Fibroblast of peridontal ligament (primary cell): ENCODE results near the gene SNX32.

Experiments
- DNase-seq: peaks from one replicate; pipeline ENCODE4 v3.0.0-alpha.2; 2010; ENCODE audit errors: extremely low read depth

SNX32 gene

GRCh38 chr11:65867284-65868071, 33.7 kb downstream of the SNX32 start:
- no peak for DNase-seq

DNA sequence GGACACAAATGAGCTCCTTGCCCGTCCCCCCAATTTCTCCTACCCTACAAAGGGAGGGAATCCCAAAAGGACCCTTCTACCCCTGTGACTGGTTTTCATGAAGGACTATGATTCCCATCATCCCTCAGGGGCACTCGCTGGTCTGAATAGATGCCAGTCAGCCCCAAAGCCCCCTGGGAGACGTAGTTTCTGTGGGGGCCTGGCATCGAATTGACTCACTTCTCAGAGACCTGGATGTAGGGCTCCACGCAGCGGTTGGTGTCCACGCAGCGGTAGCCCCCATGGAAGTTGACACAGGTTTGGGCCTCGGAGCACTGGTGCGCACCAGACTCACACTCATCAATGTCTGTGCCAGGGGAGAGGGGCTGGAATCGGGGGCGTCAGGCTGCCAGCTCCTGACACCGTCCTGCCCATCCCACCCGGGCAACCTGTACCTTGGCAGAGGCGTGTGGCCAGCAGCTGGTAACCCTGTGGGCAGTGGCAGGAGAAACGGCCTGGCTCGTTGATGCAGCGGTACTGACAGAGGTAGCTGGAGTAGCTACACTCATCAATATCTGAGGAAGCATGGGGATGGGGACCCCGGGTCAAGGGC, 34.4 kb downstream of the SNX32 start:
- no peak for DNase-seq

DNA sequence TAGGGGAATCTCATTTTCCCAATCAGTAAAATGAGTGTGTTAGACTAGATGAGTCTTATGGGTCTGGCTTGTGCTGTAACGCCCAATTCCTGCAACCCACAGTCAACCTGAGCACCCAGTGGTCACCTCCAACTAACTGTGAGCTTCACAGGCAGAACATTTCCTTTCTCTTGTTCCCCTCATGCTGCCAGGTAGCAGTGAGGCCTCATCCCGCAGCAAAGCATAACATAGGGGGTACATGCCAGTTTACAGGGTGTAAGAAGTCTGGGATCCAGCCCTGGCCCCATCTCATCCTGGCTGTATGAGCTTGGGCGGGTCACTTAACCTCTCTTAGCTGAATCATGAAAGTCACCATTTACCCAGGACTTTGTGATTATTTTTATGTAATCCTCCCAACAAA, 35.1 kb downstream of the SNX32 start:
- DNase-seq, result no peak

DNA sequence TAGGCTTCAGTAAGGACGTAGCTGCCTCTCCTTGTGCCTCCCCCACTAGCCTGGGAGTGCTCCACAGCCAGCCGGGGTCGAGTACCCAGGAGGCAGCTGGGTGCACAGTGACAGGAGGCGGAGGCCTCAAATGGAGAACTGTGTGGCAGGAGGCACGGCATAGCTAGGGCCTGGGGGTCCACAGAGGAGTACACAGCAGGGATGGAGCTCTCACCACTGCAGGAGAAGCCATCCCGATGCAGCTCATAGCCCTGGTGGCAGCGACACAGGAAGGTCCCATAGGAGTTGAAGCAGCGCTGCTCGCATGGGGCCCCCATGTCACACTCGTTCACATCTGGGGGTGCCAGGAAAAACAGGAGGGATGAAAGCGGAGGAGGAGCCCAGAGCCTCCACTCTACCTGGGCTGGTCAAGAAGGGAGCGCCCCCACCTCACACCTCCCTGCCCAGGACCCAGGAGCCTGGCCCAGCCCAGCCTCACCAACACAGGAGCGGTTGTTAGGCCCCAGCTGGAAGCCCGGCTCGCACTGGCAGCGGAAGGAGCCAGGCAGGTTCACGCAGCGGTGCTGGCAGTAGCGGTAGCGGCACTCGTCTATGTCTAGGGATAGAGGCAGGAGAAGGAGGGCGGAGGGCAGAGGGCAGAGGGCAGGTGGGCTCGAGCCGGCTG, 36.0 kb downstream of the SNX32 start:
- no peak for DNase-seq

GRCh38 chr11:65870307-65870658, 36.5 kb downstream of the SNX32 start:
- DNase-seq, result no peak

DNA sequence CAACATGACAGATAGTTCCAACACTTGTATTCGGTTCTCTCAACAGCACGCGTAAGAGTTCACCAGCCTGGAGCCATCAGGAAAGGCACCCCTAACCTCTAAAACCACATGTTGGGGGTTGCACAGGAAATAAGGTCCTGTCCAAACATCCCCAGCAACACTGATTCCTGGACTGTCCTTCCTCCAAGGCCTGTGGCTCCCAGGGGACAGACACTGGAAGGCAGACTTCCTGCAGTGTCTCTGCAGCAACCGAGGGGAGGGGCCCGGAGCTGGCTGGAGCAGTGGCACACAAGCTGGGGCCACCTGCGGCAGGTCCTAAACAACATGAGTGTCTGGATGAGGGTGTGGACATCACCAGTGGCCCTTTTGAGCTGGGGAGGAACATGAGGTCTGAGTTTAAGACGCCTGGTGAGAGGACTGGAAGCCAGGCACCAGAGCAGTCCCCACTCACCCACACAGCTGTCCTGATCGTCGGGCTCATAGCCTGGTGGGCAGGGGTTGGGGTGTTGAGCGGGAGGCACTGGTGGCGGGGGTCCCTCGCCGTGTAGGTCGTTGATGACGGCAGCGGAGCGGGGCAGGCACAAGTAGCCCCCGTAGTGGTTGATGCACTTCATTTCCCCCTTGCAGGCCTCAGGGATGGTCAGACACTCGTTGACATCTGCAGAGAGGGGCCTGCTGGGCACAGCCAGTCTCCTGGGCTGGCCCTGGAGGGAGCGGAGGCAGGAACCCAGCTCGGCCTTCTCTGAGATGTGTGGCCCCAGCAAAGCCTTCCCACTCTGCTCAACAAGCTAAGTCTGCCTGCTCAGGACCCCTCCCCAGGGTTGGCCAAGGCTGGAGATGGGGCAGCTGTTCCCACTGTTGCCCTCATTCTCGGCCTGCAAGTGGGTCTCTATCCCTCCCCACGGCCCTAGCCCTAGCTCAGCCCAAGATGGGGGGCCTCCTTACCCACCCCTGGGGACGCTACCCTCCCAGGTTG, 37.2 kb downstream of the SNX32 start:
- no peak for DNase-seq

GRCh38 chr11:65871811-65872548, 38.2 kb downstream of the SNX32 start:
- no peak for DNase-seq

GRCh38 chr11:65872586-65873317, 39.0 kb downstream of the SNX32 start, which contains the start of gene EFEMP2:
TSS of gene EFEMP2 (minus strand) at chr11:65872800. CDS start at chr11:65872354, 446 bp downstream.
- DNase-seq, result no peak

DNA sequence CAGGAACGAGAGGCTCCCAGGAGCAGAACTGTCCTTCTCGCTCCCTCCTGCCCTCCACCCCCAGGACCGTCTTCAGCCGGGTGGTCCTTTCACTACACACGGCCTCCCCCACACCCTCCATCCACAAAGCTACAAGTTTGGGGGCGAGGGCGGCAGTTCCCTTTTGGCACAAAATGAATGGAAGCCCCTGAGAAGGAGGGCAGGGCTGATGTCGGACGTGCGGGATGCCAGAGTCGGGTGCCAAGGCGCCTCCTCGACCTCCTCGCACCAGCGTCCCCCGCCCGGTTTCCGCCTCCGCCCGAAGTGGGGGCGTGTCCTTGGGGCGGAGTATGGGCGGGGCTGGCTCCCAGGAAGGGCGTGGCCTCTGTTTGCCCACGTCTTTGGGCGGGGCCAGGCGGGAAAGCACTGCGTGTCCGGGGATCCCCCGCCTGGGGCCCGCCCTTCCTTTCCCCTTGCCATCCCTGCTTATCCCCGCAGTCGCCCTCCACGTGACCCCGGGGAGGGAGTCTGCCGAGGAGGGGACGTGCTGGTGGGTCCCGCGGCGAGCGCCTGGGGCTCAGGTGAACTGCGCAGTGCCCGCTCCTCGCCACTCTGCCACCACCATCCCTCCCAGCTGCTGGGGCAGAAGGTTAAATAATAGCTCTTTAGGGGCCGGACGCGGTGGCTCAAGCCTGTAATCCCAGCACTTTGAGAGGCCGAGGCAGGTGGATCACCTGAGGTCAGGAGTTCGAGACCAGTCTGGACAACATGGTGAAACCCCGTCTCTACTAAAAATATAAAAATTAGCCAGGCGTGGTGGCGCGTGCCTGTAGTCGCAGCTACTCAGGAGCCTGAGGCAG, 39.8 kb downstream of the SNX32 start:
- DNase-seq, result peak; percentile 86

DNA sequence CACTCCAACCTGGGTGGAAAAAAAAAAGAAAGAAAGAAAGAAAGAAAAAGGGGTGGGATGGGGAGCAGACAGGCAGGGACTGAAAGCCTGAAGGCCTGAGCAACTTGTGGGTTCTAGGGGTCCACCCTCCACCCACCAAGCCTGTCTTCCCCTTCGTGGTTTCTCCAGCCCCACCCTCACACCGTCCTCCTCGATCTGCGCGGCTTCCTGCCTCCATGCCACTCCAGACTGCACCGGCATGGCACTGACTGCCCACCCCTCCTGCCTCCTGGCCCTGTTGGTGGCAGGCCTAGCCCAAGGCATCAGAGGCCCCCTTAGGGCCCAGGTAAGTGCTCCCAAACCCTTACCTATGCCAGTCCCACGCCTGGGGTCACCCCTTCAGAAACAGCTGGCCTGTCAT, 45.9 kb downstream of the SNX32 start, which contains the start of gene CTSW:
CTSW (plus strand) TSS at position 221 of the 400 bp plus-strand sequence; CDS start at position 239, 18 bp downstream.
- DNase-seq, result no peak

DNA sequence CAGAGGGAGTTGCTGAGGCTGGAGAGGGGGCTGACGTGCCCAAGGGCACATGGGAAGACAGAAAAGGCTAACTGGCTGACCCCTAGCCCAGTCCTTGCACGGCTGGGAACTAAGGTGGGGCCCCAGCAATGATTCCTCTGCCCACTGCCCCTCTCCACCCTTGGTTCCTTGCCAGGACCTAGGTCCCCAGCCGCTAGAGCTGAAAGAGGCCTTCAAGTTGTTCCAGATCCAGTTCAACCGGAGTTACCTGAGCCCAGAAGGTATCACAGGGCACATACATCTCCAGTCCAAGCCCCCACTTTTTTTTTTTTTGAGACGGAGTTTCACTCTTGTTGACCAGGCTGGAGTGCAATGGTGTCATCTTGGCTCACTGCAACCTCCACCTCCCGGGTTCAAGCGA, 46.3 kb downstream of the SNX32 start:
- no peak for DNase-seq

DNA sequence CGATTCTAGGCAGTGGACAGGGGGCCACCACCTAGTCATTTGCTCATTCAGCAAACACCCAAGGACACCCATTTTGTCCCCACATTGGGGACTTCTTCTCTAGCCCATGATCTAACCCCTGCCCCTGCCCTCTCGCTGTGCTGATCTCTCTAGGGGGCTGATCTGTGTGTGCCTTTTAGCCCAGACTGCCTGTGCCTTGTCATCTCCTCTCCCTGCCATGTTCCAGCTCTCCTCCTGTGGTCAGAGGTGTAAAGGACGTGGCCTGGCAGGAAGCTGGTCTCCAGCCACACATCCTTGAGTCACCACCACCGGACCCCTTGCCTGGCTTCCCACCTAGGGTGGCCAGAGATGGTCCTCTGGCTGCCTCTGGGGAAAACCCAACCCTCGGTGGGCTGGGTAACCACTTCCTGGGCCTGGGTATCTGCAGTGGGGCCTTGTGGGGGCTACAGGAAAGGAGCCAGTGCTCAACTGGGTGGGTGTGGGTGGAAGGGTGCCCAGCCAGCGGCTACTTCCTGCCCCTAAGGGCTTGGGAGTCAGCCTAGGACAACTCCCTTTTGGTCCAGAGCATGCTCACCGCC, 47.2 kb downstream of the SNX32 start:
- no peak for DNase-seq

GRCh38 chr11:65882120-65883057, 48.6 kb downstream of the SNX32 start:
- DNase-seq, result no peak

GRCh38 chr11:65883058-65883761, 49.4 kb downstream of the SNX32 start:
- no peak for DNase-seq

- DNase-seq, result no peak
Measured at GRCh38 chr11:65883786-65884715, 50.3 kb downstream of the SNX32 start.

GRCh38 chr11:65884716-65885092, 50.9 kb downstream of the SNX32 start:
- peak; percentile 66 for DNase-seq
